PC-3 (cell line): Measurements from ENCODE around the gene SDC4.

ENCODE experiments used
- CTCF ChIP-seq: fragments of 300-600 bp; sonication (generic); conservative IDR thresholded peaks from 2 replicates; pipeline ENCODE4 v1.5.1; 2017; ENCODE audit warnings: antibody characterized with exemption, low read depth, mild to moderate bottlenecking, low read length
- EZH2phosphoT487 ChIP-seq: fragments of 300-600 bp; sonication (generic); IDR thresholded peaks from 2 replicates; pipeline ENCODE4 v1.6.1; 2018; ENCODE audit warnings: mild to moderate bottlenecking, antibody characterized with exemption, low read length, borderline replicate concordance

- TF ChIP-seq CTCF (no peak), EZH2phosphoT487 (no peak)
Observed at GRCh38 chr20:45330476-45330875, 17.7 kb downstream of the SDC4 start.
